HEK293T (cell line): Measurements from ENCODE around the gene VGLL3.

Source experiments
- ELF4 ChIP-seq: fragments of 450-650 bp; IDR thresholded peaks from 2 replicates; pipeline ENCODE4 v1.6.1; 2017; ENCODE audit warnings: antibody characterized with exemption
- LEF1 ChIP-seq: fragments of 450-650 bp; IDR thresholded peaks from 2 replicates; pipeline ENCODE4 v1.6.1; 2017; ENCODE audit warnings: mild to moderate bottlenecking, borderline replicate concordance

DNA sequence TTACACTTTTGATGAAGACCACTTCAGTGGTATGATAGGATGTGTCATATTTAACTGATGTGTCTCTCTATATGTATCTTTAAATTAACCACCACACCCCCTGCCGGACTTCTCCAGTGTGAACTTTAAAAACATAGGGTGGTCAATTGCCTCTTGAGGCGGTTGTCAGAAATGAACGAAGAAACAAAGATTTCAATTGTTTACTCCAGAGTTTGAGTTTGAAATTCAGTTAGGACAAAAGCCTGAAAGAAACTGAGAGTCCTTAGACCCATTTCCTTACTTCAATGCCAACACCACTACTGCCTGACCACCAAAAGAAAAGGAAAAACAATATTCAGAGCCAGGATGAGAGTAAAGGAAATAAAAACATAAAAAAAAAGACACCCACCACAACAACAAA lies 40.2 kb downstream of the VGLL3 start:
- TF ChIP-seq ELF4, result no peak
- TF ChIP-seq LEF1, result no peak
